Measurements from ENCODE around the gene NFRKB. TPM values are rescaled to one million over a fixed set of nuclear protein-coding genes. Genes with fewer than 3 reads are reported as not detected.

The NFRKB gene
- total RNA-seq = 10 to 100 TPM; 12.3 to 16.2 TPM

DNA sequence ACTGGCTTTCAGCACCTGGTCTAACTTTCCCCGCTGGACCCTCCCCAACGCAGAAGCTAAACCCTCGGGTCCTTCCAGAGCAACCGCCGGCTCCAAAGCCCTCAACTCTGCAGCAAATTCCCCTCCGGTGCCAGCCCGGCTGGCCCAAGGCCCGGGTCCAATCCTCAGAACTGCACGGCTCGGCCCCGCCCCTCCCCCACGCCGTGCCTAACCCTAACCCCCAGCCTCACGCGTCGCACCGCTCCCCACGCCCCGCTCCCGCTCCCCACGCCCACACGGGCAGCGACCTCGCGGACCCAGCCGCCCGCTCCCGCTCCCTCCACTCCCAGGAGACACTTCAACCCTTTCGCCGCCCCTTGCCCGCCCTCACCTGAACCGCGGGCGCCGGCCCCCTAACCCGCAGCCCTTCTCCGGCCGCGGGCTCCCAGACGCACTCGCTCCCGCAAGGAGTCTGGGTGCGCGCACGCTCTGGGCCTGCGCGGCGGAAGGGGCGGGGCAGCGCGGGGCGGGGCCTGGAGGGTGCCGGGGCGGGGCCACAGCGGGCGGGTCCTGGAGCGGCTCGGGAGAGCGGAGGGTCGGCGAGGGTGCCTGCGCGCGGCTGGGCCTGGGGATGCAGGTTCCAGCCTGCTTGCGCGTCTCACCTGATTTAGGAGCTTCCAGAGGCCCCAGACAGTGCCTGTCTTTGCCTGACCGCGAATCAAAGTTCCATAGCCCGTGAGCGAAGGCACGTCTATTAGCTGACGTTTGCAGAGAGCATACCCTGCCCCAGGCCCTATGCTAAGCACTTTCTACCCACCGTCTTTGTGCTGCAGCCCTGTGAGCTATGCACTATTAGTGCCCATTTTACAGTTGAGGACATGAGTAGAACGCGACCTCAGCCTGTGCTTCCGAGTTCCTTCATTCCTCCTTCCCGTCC, at the start of gene NFRKB:
NFRKB (minus strand) TSS at position 453 of the 916 bp plus-strand sequence. CDS start 2,729 bp downstream, outside the sequence.
- DNase-seq (ENCODE audit: low spot score) = peak; percentile 71
- Histone ChIP-seq H3K4me3 (peak within 1 kb of the TSS; percentile 93 to 99), H3K27me3 (no peaks in the 10 kb centered on the region), H3K36me3 (peaks cover 21% of the 10 kb centered on the region), H3K27ac (peak within 1 kb of the TSS; percentile 76 to 87), H3K4me1 (peaks cover 0 to 12% of the 10 kb centered on the region in 2 donors), H3K9me3 (no peaks in the 10 kb centered on the region)
- peak in 1 of 2 donors; percentile 12 for TF ChIP-seq CTCF (IDR thresholded peaks at IDR 0.05)

- no peak for DNase-seq (ENCODE audit: low spot score)
- TF ChIP-seq CTCF (IDR thresholded peaks at IDR 0.05) = no peak
- H3K36me3 ChIP-seq = peaks cover 24% of the 10 kb centered on the region
Observed at GRCh38 chr11:129944696-129945095, 49.3 kb upstream of the NFRKB start.

GRCh38 chr11:129943036-129943435, 47.7 kb upstream of the NFRKB start:
- no peak for DNase-seq (ENCODE audit: low spot score)
- TF ChIP-seq CTCF (IDR thresholded peaks at IDR 0.05) = no peak
- no peaks in the 10 kb centered on the region for H3K4me1 ChIP-seq
- no peak overlapping the region for H3K4me3 ChIP-seq
- no peaks in the 10 kb centered on the region for H3K9me3 ChIP-seq
- H3K36me3 ChIP-seq = peaks cover 28% of the 10 kb centered on the region
- no peaks in the 10 kb centered on the region for H3K27me3 ChIP-seq
- H3K27ac ChIP-seq = no peak overlapping the region

More at GRCh38 chr11:129944696-129945095, 49.3 kb upstream of the NFRKB start:
- Histone ChIP-seq H3K4me1 (no peaks in the 10 kb centered on the region), H3K27me3 (no peaks in the 10 kb centered on the region), H3K27ac (no peak overlapping the region), H3K4me3 (no peak overlapping the region), H3K9me3 (no peaks in the 10 kb centered on the region)

DNA sequence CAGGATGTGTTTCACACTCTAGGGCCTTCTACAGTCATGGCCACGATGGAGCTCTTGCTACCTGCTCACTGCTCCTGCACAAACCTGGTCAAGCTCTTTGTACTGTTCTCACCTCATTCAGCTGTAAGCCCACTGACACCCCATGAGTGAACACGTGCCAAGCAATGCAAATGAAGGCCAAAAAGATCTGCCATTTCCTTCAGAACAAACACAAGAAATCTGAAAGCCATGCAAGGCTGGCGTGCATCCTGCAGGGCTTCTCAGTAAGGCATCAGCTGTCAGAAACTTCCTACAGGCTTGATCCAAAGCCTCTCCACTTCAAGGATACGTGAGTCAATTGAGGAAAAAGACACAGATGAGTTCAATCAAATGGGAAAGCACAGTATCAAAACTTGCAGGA, 44.1 kb upstream of the NFRKB start:
- no peak for DNase-seq (ENCODE audit: low spot score)
- no peak for TF ChIP-seq CTCF (IDR thresholded peaks at IDR 0.05)
- Histone ChIP-seq H3K36me3 (peaks cover 13% of the 10 kb centered on the region), H3K27me3 (no peaks in the 10 kb centered on the region), H3K9me3 (no peaks in the 10 kb centered on the region), H3K4me1 (no peaks in the 10 kb centered on the region), H3K27ac (no peak overlapping the region), H3K4me3 (no peak overlapping the region)

DNA sequence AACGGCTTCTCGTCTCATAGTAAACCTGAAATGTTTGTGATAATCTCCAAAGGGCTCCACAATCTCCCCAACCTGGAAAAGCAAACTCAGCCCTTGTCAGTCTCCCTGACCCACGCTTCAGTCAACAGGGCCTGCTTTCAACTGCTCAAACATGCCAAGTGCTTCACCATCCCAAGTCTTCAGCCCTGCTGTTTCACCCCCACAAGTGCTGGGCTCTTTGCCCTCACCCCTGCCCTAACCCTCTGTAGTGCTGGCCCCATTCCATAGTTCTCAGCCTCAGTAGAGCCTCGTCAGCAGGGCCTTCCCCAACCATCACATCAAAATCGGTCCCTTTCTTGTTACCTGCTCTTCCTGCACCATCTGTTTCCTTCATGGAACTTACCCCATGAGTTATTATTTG, 43.4 kb upstream of the NFRKB start:
- Histone ChIP-seq H3K4me1 (no peaks in the 10 kb centered on the region), H3K27ac (no peak overlapping the region), H3K9me3 (no peaks in the 10 kb centered on the region), H3K4me3 (no peak overlapping the region), H3K36me3 (peaks cover 13% of the 10 kb centered on the region), H3K27me3 (no peaks in the 10 kb centered on the region)
- TF ChIP-seq CTCF (IDR thresholded peaks at IDR 0.05) = no peak
- DNase-seq (ENCODE audit: low spot score) = no peak

All from right atrium auricular region (tissue), 2 donors.